ENCODE results near the gene MRGPRD. TPM values are rescaled to one million over a fixed set of nuclear protein-coding genes. Genes with fewer than 3 reads are reported as not detected.

The MRGPRD gene
- total RNA-seq, 1 donor = not detected

- TF ChIP-seq CTCF (IDR thresholded peaks at IDR 0.05; ENCODE audit: extremely low read depth, low read depth, low read length) = no peak
Observed at GRCh38 chr11:68966894-68967780, 13.6 kb downstream of the MRGPRD start.

GRCh38 chr11:68965901-68966853, 14.6 kb downstream of the MRGPRD start:
- no peaks in the 10 kb centered on the region for H3K9me3 ChIP-seq (ENCODE audit: low read depth, low read length)
- no peaks in the 10 kb centered on the region for H4K20me1 ChIP-seq (ENCODE audit: insufficient read depth, low read length)
- H3K27ac ChIP-seq (ENCODE audit: low read depth, low read length) = no peak overlapping the region
- H3K4me2 ChIP-seq (ENCODE audit: insufficient read depth, low read length) = no peak overlapping the region
- no peaks in the 10 kb centered on the region for H3K4me1 ChIP-seq (ENCODE audit: insufficient read depth, low read length)
- H3K79me2 ChIP-seq (ENCODE audit: insufficient read depth, low read length) = no peaks in the 10 kb centered on the region
- no peak overlapping the region for H3K4me3 ChIP-seq (ENCODE audit: insufficient read depth, low read length)
- peak; percentile 18 for DNase-seq (ENCODE audit: insufficient read length, low spot score, missing footprints)
- no peak overlapping the region for H2AFZ ChIP-seq (ENCODE audit: low read length)
- H3K27me3 ChIP-seq (ENCODE audit: insufficient read depth, low read length) = peaks cover 25% of the 10 kb centered on the region
- no peak for TF ChIP-seq CTCF (IDR thresholded peaks at IDR 0.05; ENCODE audit: extremely low read depth, low read depth, low read length)
- no peaks in the 10 kb centered on the region for H3K36me3 ChIP-seq (ENCODE audit: insufficient read depth, low read length)

More at GRCh38 chr11:68966894-68967780, 13.6 kb downstream of the MRGPRD start:
- no peaks in the 10 kb centered on the region for H3K9me3 ChIP-seq (ENCODE audit: low read depth, low read length)
- peaks cover 29% of the 10 kb centered on the region for H3K27me3 ChIP-seq (ENCODE audit: insufficient read depth, low read length)
- peak; percentile 54 for DNase-seq (ENCODE audit: insufficient read length, low spot score, missing footprints)
- H3K27ac ChIP-seq (ENCODE audit: low read depth, low read length) = no peak overlapping the region
- H4K20me1 ChIP-seq (ENCODE audit: insufficient read depth, low read length) = no peaks in the 10 kb centered on the region
- no peaks in the 10 kb centered on the region for H3K4me1 ChIP-seq (ENCODE audit: insufficient read depth, low read length)
- no peak overlapping the region for H2AFZ ChIP-seq (ENCODE audit: low read length)
- H3K79me2 ChIP-seq (ENCODE audit: insufficient read depth, low read length) = no peaks in the 10 kb centered on the region
- no peak overlapping the region for H3K4me2 ChIP-seq (ENCODE audit: insufficient read depth, low read length)
- no peaks in the 10 kb centered on the region for H3K36me3 ChIP-seq (ENCODE audit: insufficient read depth, low read length)
- no peak overlapping the region for H3K4me3 ChIP-seq (ENCODE audit: insufficient read depth, low read length)

- H3K27ac ChIP-seq (ENCODE audit: low read depth, low read length) = no peak overlapping the region
- no peaks in the 10 kb centered on the region for H3K9me3 ChIP-seq (ENCODE audit: low read depth, low read length)
- no peaks in the 10 kb centered on the region for H3K79me2 ChIP-seq (ENCODE audit: insufficient read depth, low read length)
- no peaks in the 10 kb centered on the region for H4K20me1 ChIP-seq (ENCODE audit: insufficient read depth, low read length)
- no peaks in the 10 kb centered on the region for H3K36me3 ChIP-seq (ENCODE audit: insufficient read depth, low read length)
- peaks cover 15% of the 10 kb centered on the region for H3K27me3 ChIP-seq (ENCODE audit: insufficient read depth, low read length)
- no peak overlapping the region for H3K4me3 ChIP-seq (ENCODE audit: insufficient read depth, low read length)
- H2AFZ ChIP-seq (ENCODE audit: low read length) = no peak overlapping the region
- no peak for TF ChIP-seq CTCF (IDR thresholded peaks at IDR 0.05; ENCODE audit: extremely low read depth, low read depth, low read length)
- no peak overlapping the region for H3K4me2 ChIP-seq (ENCODE audit: insufficient read depth, low read length)
- no peaks in the 10 kb centered on the region for H3K4me1 ChIP-seq (ENCODE audit: insufficient read depth, low read length)
- peak; percentile 84 for DNase-seq (ENCODE audit: insufficient read length, low spot score, missing footprints)
Observed at GRCh38 chr11:68963779-68964178, 17.0 kb downstream of the MRGPRD start.
